Upper lobe of right lung (tissue), 1 donor: ENCODE data around the gene TTC28. TPM values are rescaled to one million over a fixed set of nuclear protein-coding genes. Genes with fewer than 3 reads are reported as not detected.

Source experiments
- ATAC-seq: fragments of 200-7000 bp; cut with Tn5 transposase; one replicate; pipeline ENCODE4 v1.9.1; 2020; ENCODE audit warnings: mild to moderate bottlenecking, moderate library complexity
- DNase-seq: peaks from one replicate; pipeline ENCODE4 v3.0.0-alpha.2; 2020
- H3K27ac ChIP-seq: fragments of 200-600 bp; one replicate; pipeline ENCODE4 v1.8.0; 2022
- H3K27me3 ChIP-seq: fragments of 200-600 bp; one replicate; pipeline ENCODE4 v1.8.0; 2022; ENCODE audit warnings: mild to moderate bottlenecking
- H3K36me3 ChIP-seq: fragments of 200-600 bp; one replicate; pipeline ENCODE4 v1.8.0; 2022
- H3K4me1 ChIP-seq: fragments of 200-600 bp; one replicate; pipeline ENCODE4 v1.8.0; 2022
- H3K4me3 ChIP-seq: fragments of 200-600 bp; one replicate; pipeline ENCODE4 v1.8.0; 2022; ENCODE audit warnings: mild to moderate bottlenecking
- H3K9me3 ChIP-seq: fragments of 200-600 bp; one replicate; pipeline ENCODE4 v1.8.0; 2022
- CTCF ChIP-seq: fragments of 200-600 bp; IDR thresholded peaks from one replicate; pipeline ENCODE4 v1.8.0; 2022; ENCODE audit warnings: antibody characterized with exemption
- intact Hi-C: fragments of 100-400 bp; cut with DNase I; formaldehyde crosslinking; loops from one replicate; pipeline ENCODE4 v1.11.0; 2022
- total RNA-seq: library from RNA; stranded (reverse); fragmentation: NEBNext Ultra II Directional; extraction: Animal tissue kit (Norgen Biotek cat#: 25700); gene quantifications from one replicate; pipeline ENCODE4 v1.2.1, GENCODE V29; 2021
- donor health status: DM: no; HTN: yes; CAD: no; lungs with severe emphysema.

TTC28 gene
- total RNA-seq, 1 donor from 2014 or later: 48.7 TPM

- peak overlapping the region; percentile 39 for H3K27ac ChIP-seq
- TF ChIP-seq CTCF: no peak
- no peaks in the 10 kb centered on the region for H3K4me1 ChIP-seq
- peak; percentile 90 for ATAC-seq
- H3K36me3 ChIP-seq: no peaks in the 10 kb centered on the region
- intact Hi-C loops: no loop called here
- H3K27me3 ChIP-seq: no peaks in the 10 kb centered on the region
- H3K9me3 ChIP-seq: no peaks in the 10 kb centered on the region
- no peak overlapping the region for H3K4me3 ChIP-seq
- DNase-seq: no peak
These were observed 550.2 kb downstream of the TTC28 start for GRCh38 chr22:28129319-28129962.

GRCh38 chr22:28128827-28129226 is 550.8 kb downstream of the TTC28 start:
- Histone ChIP-seq H3K9me3 (no peaks in the 10 kb centered on the region), H3K4me1 (no peaks in the 10 kb centered on the region), H3K27ac (peak overlapping the region; percentile 39), H3K4me3 (no peak overlapping the region), H3K27me3 (no peaks in the 10 kb centered on the region), H3K36me3 (no peaks in the 10 kb centered on the region)
- intact Hi-C loops: no loop called here
- TF ChIP-seq CTCF: no peak
- no peak for DNase-seq
- ATAC-seq: peak; percentile 38

DNA sequence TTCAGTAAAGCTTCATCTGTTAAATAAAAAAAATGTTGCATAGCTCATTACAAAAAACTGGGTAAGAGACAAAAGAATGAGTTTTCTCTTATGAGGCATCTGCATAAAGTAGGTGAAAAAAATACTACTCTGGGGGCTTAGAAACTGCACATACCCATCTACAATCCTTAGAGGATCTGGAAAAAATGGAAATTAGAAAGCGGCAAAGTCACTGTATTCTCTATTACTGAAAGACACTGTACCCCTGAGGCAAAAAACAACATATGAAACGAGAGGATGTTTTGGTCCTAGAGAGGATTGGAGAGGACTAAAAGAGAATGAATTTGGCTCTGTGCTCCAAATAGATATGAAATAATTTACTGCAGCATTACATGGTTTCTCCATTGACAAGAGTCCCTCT is 553.8 kb downstream of the TTC28 start:
- intact Hi-C loops: no loop called here
- DNase-seq: no peak
- Histone ChIP-seq H3K4me1 (peaks cover 8% of the 10 kb centered on the region), H3K27me3 (no peaks in the 10 kb centered on the region), H3K36me3 (no peaks in the 10 kb centered on the region), H3K27ac (no peak overlapping the region), H3K4me3 (no peak overlapping the region), H3K9me3 (no peaks in the 10 kb centered on the region)
- ATAC-seq: no peak
- no peak for TF ChIP-seq CTCF

- TF ChIP-seq CTCF: no peak
- H3K27me3 ChIP-seq: no peaks in the 10 kb centered on the region
- ATAC-seq (no peak), DNase-seq (no peak)
- no peaks in the 10 kb centered on the region for H3K9me3 ChIP-seq
- no peaks in the 10 kb centered on the region for H3K36me3 ChIP-seq
- no peak overlapping the region for H3K4me3 ChIP-seq
- intact Hi-C loops: no loop called here
- no peak overlapping the region for H3K27ac ChIP-seq
- peaks cover 8% of the 10 kb centered on the region for H3K4me1 ChIP-seq
These were observed 555.5 kb downstream of the TTC28 start for GRCh38 chr22:28123989-28124766.

- DNase-seq: no peak
- TF ChIP-seq CTCF: no peak
- ATAC-seq: no peak
- H3K4me3 ChIP-seq: no peak overlapping the region
- peaks cover 10% of the 10 kb centered on the region for H3K4me1 ChIP-seq
- H3K9me3 ChIP-seq: no peaks in the 10 kb centered on the region
- no peaks in the 10 kb centered on the region for H3K36me3 ChIP-seq
- no peak overlapping the region for H3K27ac ChIP-seq
- intact Hi-C loops: no loop called here
- no peaks in the 10 kb centered on the region for H3K27me3 ChIP-seq
These were observed 558.7 kb downstream of the TTC28 start for GRCh38 chr22:28120691-28121592.
